GM12875 (cell line): Measurements from ENCODE around the gene AGRP.

Experiments
- H3K4me3 ChIP-seq: one replicate; pipeline ENCODE4 v1.5.1; 2011; ENCODE audit warnings: low read depth, low read length, control low read depth
- CTCF ChIP-seq: IDR thresholded peaks from 2 replicates; pipeline ENCODE4 v1.5.1; 2011; ENCODE audit warnings: low read depth, mild to moderate bottlenecking, control low read depth, inconsistent platforms, low read length, moderate library complexity, borderline replicate concordance; ENCODE audit not compliant: insufficient read depth

Gene AGRP

GRCh38 chr16:67443265-67443664, 40.1 kb downstream of the AGRP start:
- H3K4me3 ChIP-seq: no peak overlapping the region
- TF ChIP-seq CTCF: no peak

GRCh38 chr16:67442581-67443255, 40.6 kb downstream of the AGRP start:
- TF ChIP-seq CTCF: no peak

GRCh38 chr16:67441907-67442306, 41.4 kb downstream of the AGRP start:
- no peak overlapping the region for H3K4me3 ChIP-seq
- TF ChIP-seq CTCF: no peak

More at GRCh38 chr16:67442581-67443255, 40.6 kb downstream of the AGRP start:
- H3K4me3 ChIP-seq: no peak overlapping the region

- H3K4me3 ChIP-seq: no peak overlapping the region
- no peak for TF ChIP-seq CTCF
Measured at GRCh38 chr16:67441271-67441753, 42.0 kb downstream of the AGRP start.

GRCh38 chr16:67438824-67439393, 44.4 kb downstream of the AGRP start:
- no peak overlapping the region for H3K4me3 ChIP-seq
- TF ChIP-seq CTCF: no peak

- TF ChIP-seq CTCF: no peak
- no peak overlapping the region for H3K4me3 ChIP-seq
Measured at GRCh38 chr16:67438098-67438791, 45.1 kb downstream of the AGRP start.

- TF ChIP-seq CTCF: no peak
- no peak overlapping the region for H3K4me3 ChIP-seq
Measured at GRCh38 chr16:67437513-67437912, 45.8 kb downstream of the AGRP start.
